Glomerular visceral epithelial cell (primary cell): ENCODE results near the gene E4F1.
A peak's percentile ranks its signal among the peaks of the same experiment; 100 is the strongest.
"Not testable (repeated sequence)": the region's sequence is repeated elsewhere in the genome, so short reads cannot be mapped to it uniquely, and the experiment has no call there.

Experiments
- DNase-seq: peaks from one replicate; pipeline ENCODE4 v3.0.0-alpha.2; 2016; ENCODE audit errors: extremely low spot score

The E4F1 gene

DNA sequence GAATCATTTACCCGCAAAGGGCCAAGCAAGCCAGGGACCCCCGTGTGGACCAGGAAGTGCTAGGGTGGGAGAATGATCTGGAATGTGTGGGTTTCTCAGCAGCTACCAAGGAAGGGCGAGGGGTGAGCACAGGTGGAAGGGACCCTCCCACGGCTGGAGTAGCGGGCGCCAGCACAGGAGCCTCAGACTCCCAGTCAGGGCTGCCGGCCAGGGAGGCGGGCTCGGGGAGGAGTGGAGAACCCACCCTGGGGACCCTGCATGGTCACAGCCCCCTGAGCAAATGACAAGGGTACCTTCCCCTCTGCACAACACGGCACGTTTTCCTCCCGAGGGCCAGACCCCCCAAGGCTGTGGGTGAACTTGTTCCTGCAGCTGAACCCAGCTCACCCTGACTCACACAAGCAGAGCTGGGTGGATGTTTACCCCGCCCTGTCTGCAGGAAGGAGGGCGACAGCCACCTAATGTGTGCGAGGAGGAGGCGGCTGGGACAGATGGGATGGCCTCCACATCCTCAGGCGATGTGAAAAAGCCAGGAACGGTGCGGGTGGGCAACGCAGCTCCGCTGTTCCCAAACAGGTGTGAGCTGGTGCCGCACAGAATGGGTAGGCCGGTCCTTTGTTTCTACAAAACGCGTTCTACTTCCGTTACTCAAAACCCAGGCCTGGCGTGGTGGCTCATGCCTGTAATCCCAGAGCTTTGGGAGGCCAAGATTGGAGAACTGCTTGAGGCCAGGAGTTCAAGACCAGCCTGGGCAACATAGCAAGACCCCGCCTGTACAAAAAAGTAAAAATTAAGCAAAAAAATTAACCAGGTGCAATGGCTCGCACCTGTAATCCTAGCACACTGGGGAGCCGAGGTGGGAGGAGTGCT, 21.8 kb downstream of the E4F1 start:
- no peak for DNase-seq

- DNase-seq = no peak
These were observed 23.0 kb downstream of the E4F1 start for GRCh38 chr16:2246301-2246885.

GRCh38 chr16:2250652-2251295, 27.4 kb downstream of the E4F1 start:
- DNase-seq = peak; percentile 36

DNA sequence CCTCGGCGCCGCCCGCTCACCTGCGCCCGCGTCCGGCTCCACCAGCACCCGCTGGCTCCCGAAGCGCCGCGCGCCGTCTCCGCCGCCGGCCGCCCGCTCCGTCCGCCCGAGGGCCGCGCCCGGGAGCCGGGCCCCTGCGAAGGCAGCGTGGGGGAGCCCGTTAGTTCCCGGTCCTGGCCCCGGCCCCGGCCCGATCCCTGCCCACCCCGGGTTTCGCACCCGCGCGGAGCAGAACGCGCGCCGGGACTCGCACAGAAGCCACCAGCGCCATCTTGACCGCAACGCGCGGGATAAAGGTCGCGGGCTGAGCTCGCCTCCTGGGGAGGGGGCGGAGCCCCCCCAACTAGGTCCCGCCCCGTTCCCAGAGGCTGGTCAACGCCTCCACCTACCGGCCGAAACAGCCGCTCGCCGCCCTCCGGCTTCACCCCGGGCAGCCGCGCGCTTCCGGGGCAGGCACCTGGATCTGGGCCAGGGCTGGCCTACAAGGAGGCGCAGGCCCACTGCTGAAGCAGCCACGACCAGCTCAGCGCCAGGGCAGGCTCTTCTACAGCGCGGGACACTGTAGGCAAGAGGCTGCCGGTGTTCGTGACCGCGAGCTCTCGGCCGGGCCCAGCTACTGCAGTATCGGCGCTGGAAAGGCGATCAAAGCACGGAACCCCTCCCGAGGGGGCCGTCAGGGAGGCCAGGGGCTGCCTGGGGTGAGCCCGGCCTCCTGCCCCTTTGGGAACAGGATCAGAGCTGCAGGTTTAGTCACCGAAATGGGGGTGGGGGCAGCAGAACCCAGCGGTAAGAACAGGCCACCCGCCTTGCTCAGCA, 28.1 kb downstream of the E4F1 start, which contains the start of gene ECI1:
Gene ECI1, minus strand, starts transcription at position 292 of the 816 bp plus-strand sequence. Its CDS starts 21 bp downstream, at position 271.
- DNase-seq = peak; percentile 97

GRCh38 chr16:2252806-2253148, 29.4 kb downstream of the E4F1 start:
- no peak for DNase-seq

- no peak for DNase-seq
These were observed 29.9 kb downstream of the E4F1 start for GRCh38 chr16:2253293-2253692.

- DNase-seq = no peak
These were observed 33.2 kb downstream of the E4F1 start for GRCh38 chr16:2256531-2257140.

GRCh38 chr16:2257726-2258125, 34.3 kb downstream of the E4F1 start:
- no peak for DNase-seq

GRCh38 chr16:2258530-2258929, 35.1 kb downstream of the E4F1 start:
- not testable (repeated sequence) for DNase-seq

GRCh38 chr16:2260250-2260649, 36.9 kb downstream of the E4F1 start:
- DNase-seq = no peak

- not testable (repeated sequence) for DNase-seq
These were observed 39.6 kb downstream of the E4F1 start for GRCh38 chr16:2263026-2263425.

GRCh38 chr16:2266887-2267286, 43.5 kb downstream of the E4F1 start:
- peak; percentile 25 for DNase-seq

- DNase-seq = not testable (repeated sequence)
These were observed 44.1 kb downstream of the E4F1 start for GRCh38 chr16:2267505-2267912.

DNA sequence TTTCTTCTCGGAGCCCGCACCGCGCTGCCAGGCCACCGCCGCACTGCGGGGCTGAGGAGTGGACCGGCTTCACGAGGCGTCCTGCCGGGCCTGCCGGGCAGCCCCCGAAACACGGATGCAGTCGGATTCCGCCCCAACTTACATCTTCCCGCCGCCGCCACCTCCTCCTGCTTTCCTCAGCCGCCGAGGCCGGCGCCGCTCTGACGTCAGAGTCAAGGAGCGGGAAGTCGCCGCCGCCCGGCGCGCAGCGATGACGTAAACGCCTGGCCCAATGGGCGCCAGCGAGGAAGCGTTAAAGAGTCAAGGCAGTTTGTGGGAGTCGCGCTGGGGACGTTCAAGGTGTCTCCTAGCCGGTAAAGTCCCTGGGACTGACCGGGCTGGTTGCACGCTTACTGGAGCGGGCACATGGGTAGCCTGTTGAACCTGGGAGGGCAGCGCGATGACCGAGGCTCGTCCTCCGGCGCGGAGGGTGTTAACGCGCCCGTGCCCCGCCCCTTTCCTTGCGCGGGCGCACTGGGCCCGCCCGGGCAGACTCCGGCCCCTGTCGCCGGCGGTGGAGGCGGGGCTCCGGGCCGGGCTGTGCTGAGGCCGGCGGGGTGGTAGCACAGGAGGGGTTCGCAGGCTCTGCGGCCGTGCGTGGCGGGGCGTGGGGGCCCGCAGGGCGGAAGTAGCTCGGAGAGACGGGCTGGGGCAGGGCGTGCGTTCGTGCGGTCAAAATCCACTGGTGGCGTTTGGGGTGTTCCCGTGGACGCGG, 44.7 kb downstream of the E4F1 start, which contains the start of gene RNPS1:
Gene RNPS1, minus strand, starts transcription at position 214 of the 754 bp plus-strand sequence. CDS start 3,483 bp downstream, outside the sequence.
- peak; percentile 93 for DNase-seq

DNA sequence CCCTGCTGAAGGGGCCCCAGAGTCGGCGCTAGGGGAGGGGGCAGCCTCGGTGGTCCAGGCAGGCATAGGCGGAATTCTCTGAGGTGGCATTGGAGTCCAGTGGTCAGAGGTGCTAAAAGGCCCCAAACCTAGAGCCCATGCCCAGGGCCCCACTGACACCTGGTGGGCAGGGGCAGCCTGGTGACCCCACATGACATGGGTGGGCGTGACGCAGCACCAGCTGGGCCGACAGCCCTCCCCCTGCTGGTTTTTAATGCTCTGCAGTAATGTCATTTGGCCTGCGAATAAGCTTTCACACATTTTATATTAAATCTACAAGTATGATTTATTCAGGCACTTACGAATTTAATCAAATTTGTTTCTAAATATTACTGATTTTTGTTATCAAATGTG, 46.7 kb downstream of the E4F1 start:
- DNase-seq = no peak

GRCh38 chr16:2270588-2271470, 47.4 kb downstream of the E4F1 start:
- DNase-seq = no peak

DNA sequence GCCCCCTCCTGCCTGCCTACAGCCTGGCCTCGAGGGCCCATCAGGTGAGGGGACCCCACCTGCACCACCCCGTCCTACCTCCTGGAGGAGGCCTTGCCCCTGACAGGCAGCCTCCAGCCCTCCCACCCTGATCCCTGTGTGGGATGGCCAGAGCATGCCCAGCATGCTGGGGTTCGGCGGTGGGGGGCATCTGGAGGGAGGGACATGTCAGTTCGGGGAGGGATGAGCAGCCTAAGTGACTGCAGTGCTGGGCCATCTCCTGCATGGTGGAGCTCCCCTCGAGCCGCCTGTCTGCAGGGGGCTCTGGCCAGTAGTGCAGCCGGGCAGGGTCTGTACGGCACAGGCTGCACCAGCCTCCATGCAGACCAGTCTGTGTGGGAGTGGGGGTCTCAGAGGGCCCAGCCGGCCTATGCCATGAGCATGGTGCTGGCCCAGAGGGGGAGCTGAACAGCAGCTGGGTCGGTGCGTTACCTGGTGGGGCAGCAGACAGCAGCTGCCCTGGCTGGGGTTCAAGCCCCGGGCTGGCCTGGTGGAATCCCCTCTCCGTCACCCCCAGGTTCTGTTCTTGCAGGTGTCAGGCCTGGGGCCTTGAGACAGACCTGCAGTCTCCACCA, 48.6 kb downstream of the E4F1 start:
- no peak for DNase-seq

DNA sequence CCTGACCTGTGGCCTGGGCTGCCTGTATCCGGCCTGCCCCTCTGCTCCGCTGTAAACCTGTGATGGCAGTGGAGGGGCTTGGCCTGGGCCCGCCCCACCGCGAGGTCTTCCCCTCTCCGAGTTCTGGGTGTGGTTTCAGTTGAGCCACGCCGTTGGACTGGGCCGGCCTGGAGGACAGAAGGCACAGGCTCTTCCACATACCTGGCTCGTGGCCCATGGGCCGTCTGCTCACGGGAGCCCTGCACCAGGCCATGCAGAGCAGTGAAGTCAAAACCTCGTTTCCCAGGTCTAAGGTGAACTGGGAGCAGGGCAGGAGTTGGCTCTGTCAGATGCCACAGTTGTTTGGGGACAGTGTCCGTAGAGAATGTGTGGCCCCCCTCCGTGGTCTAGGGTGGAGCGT, 50.1 kb downstream of the E4F1 start:
- DNase-seq = no peak

DNA sequence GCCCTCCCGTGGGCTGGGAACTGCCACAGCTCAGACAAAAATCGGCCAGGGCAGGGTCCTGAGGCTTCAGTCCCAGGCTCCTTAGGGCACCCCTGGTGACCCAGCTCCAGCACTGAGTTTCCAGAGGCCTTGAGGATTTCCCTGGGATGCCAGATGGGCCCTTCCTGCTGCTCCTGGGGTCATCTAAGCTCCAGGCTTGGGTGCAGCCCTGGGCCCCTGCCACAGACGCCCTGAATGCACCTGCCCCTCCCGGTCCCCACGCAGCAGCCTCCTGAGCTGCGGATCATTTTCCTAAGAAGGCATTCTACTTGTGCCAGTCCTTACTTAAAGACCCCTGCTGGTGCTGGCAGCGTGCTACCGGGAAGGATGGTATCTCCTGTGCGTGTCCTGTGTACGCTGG, 50.5 kb downstream of the E4F1 start:
- DNase-seq = no peak
